ENCODE results near the gene ZNF207.

DNA sequence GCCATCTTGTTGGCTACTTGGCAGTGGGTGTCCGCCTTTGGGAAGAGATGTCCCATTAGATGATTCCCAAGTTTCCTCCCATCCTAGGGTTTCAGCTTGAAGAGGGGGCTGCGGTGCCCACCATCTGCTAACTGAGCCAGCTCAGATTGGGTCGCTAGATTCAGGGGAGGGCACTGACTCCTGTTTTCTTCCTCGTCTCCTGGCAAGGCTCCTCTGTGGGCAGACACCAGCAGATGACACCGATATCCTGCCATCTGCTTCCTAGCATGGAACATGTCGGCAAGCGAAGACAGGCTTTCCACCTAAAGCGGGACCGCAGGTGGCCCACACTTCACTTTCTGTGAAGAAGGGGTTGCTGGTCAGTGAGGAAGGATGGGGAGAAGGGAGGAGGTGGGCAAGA, 35.3 kb upstream of the ZNF207 start:
- TF ChIP-seq, protein P1, sequence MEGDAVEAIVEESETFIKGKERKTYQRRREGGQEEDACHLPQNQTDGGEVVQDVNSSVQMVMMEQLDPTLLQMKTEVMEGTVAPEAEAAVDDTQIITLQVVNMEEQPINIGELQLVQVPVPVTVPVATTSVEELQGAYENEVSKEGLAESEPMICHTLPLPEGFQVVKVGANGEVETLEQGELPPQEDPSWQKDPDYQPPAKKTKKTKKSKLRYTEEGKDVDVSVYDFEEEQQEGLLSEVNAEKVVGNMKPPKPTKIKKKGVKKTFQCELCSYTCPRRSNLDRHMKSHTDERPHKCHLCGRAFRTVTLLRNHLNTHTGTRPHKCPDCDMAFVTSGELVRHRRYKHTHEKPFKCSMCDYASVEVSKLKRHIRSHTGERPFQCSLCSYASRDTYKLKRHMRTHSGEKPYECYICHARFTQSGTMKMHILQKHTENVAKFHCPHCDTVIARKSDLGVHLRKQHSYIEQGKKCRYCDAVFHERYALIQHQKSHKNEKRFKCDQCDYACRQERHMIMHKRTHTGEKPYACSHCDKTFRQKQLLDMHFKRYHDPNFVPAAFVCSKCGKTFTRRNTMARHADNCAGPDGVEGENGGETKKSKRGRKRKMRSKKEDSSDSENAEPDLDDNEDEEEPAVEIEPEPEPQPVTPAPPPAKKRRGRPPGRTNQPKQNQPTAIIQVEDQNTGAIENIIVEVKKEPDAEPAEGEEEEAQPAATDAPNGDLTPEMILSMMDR (IDR thresholded peaks at IDR 0.05), result no peak
- TF ChIP-seq, protein P2, sequence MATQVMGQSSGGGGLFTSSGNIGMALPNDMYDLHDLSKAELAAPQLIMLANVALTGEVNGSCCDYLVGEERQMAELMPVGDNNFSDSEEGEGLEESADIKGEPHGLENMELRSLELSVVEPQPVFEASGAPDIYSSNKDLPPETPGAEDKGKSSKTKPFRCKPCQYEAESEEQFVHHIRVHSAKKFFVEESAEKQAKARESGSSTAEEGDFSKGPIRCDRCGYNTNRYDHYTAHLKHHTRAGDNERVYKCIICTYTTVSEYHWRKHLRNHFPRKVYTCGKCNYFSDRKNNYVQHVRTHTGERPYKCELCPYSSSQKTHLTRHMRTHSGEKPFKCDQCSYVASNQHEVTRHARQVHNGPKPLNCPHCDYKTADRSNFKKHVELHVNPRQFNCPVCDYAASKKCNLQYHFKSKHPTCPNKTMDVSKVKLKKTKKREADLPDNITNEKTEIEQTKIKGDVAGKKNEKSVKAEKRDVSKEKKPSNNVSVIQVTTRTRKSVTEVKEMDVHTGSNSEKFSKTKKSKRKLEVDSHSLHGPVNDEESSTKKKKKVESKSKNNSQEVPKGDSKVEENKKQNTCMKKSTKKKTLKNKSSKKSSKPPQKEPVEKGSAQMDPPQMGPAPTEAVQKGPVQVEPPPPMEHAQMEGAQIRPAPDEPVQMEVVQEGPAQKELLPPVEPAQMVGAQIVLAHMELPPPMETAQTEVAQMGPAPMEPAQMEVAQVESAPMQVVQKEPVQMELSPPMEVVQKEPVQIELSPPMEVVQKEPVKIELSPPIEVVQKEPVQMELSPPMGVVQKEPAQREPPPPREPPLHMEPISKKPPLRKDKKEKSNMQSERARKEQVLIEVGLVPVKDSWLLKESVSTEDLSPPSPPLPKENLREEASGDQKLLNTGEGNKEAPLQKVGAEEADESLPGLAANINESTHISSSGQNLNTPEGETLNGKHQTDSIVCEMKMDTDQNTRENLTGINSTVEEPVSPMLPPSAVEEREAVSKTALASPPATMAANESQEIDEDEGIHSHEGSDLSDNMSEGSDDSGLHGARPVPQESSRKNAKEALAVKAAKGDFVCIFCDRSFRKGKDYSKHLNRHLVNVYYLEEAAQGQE (IDR thresholded peaks at IDR 0.05; ENCODE audit: insufficient read depth in 1 of 2, low read depth in 2 of 2, low read length in 1 of 2), result no peak
- TF ChIP-seq SIN3A (IDR thresholded peaks at IDR 0.05; ENCODE audit: borderline replicate concordance, insufficient read depth, low read depth, low read length), result no peak
- TF ChIP-seq TCF7L2 (IDR thresholded peaks at IDR 0.05; ENCODE audit: low read depth, low read length), result no peak
- TF ChIP-seq POLR2AphosphoS5 (IDR thresholded peaks at IDR 0.05; ENCODE audit: low read depth, low read length), result no peak

All from Panc1 (cell line).